OCI-LY3 (cell line): ENCODE results near the gene GNE.

ENCODE experiments used
- CTCF ChIP-seq: fragments of 200-600, 300-600 bp; sonication (generic); IDR thresholded peaks from 2 replicates; pipeline ENCODE4 v1.5.1; 2014; ENCODE audit warnings: antibody characterized with exemption, low read length, low read depth
- EZH2phosphoT487 ChIP-seq: fragments of 200-600 bp; shearing (Covaris generic); IDR thresholded peaks from 2 replicates; pipeline ENCODE4 v1.6.1; 2018; ENCODE audit warnings: antibody characterized with exemption, mixed run types, low read depth

GRCh38 chr9:36237230-36237629, 21.0 kb downstream of the GNE start:
- TF ChIP-seq CTCF (no peak), EZH2phosphoT487 (no peak)
